Spleen (tissue), 11 donors: ENCODE results near the gene CALML4. TPM values are rescaled to one million over a fixed set of nuclear protein-coding genes. Genes with fewer than 3 reads are reported as not detected.

Experiments
- DNase-seq: peaks from one replicate; pipeline ENCODE4 v3.0.0-alpha.2; 2020
- H3K27ac ChIP-seq, 8 donors: fragments of 200-600 bp; sonication (generic) in 7 of 8; 1 replicate in 4 of 8; 2 replicates in 4 of 8; pipeline versions ENCODE4 v1.5.0 to v1.8.0; 2016 to 2021; ENCODE audit warnings: inconsistent platforms in 4 of 8, mild to moderate bottlenecking in 4 of 8, moderate library complexity in 1 of 8
- H3K27me3 ChIP-seq, 7 donors: fragments of 200-600 bp; sonication (generic) in 6 of 7; replicated peaks in 1 of 7; 1 replicate in 4 of 7; 2 replicates in 3 of 7; pipeline versions ENCODE4 v1.5.0 to v1.8.0; 2016 to 2021; ENCODE audit warnings: inconsistent platforms in 3 of 7, mild to moderate bottlenecking in 1 of 7
- H3K36me3 ChIP-seq, 6 donors: fragments of 200-600 bp; sonication (generic) in 5 of 6; 1 replicate in 4 of 6; 2 replicates in 2 of 6; pipeline versions ENCODE4 v1.5.0 to v1.8.0; 2016 to 2021; ENCODE audit warnings: inconsistent platforms in 2 of 6
- H3K4me1 ChIP-seq, 6 donors: fragments of 200-600 bp; sonication (generic) in 5 of 6; 1 replicate in 3 of 6; 2 replicates in 3 of 6; pipeline versions ENCODE4 v1.5.0 to v1.8.0; 2016 to 2021; ENCODE audit warnings: inconsistent platforms in 3 of 6
- H3K4me3 ChIP-seq, 8 donors: fragments of 200-600 bp; sonication (generic) in 7 of 8; 1 replicate in 4 of 8; 2 replicates in 4 of 8; pipeline versions ENCODE4 v1.5.0 to v1.8.0; 2016 to 2021; ENCODE audit warnings: inconsistent platforms in 4 of 8, mild to moderate bottlenecking in 4 of 8, moderate library complexity in 2 of 8
- H3K9me3 ChIP-seq, 8 donors: fragments of 200-600 bp; sonication (generic) in 7 of 8; 1 replicate in 4 of 8; 2 replicates in 4 of 8; pipeline versions ENCODE4 v1.5.0 to v1.8.0; 2016 to 2021; ENCODE audit warnings: inconsistent platforms in 4 of 8
- POLR2A ChIP-seq, 3 donors: fragments of 450-650 bp; IDR thresholded peaks; one replicate each; pipeline ENCODE4 v1.5.1; 2017; ENCODE audit warnings: antibody characterized with exemption in 3 of 3, mild to moderate bottlenecking in 1 of 3
- POLR2AphosphoS5 ChIP-seq, 3 donors: sonication (generic); formaldehyde crosslinking; IDR thresholded peaks; one replicate each; pipeline ENCODE4 v1.5.1; 2017; ENCODE audit warnings: antibody characterized with exemption in 3 of 3
- WGBS, 5 donors: extraction: QIAGEN DNeasy Blood & Tissue Kit in 3 of 5; methylation state at CpG; one replicate each; pipeline versions ENCODE4 v1.1.5 to v1.1.7; 2013 to 2018; 5-methylcytosine and 5-hydroxymethylcytosine counted together
- intact Hi-C: fragments of 100-400 bp; cut with DNase I; formaldehyde crosslinking; loops from one replicate; pipeline ENCODE4 v1.15.0; 2023; ENCODE audit warnings: low total_unique reads
- polyA plus RNA-seq, 3 donors: library from polyadenylated mRNA; stranded (reverse); fragments of 200-250 nt; gene quantifications; one replicate each; pipeline ENCODE4 v1.2.1, GENCODE V29; 2013
- total RNA-seq, 7 donors: library from RNA; depleted of rRNA in 3 of 7; stranded (reverse); fragments of >200 nt in 3 of 7; fragmentation: NEBNext Ultra II Directional in 4 of 7; extraction: Animal tissue kit (Norgen Biotek cat#: 25700) in 4 of 7; gene quantifications; one replicate each; pipeline versions ENCODE4 v1.1.0 to v1.2.1, GENCODE V29; 2016 to 2021
- TF ChIP-seq, protein P1 (sequence below), 11 experiments: fragments of 200-600 bp in 7 of 11; fragments of 450-650 bp in 4 of 11; sonication (generic) in 4 of 11; IDR thresholded peaks in 8 of 11; conservative IDR thresholded peaks in 3 of 11; 1 replicate in 7 of 11; 2 replicates in 4 of 11; pipeline versions ENCODE4 v1.4.0 to v1.8.0; 2016 to 2021; ENCODE audit warnings: antibody characterized with exemption in 11 of 11, inconsistent platforms in 4 of 11, mild to moderate bottlenecking in 1 of 11
- donor health status: healthy with polysubstance abuse.
- donor health status: DM: no; HTN: no; CAD: no; lungs with moderate emphysema.
- donor health status: DM: no; HTN: no; CAD: no.
- donor health status: Bipolar disorder and iron deficiency.
- donor health status: healthy.
- donor health status: DM: no; HTN: no; CAD: no.
- donor health status: DM: yes; HTN: yes; CAD: no.

Gene CALML4
- total and polyA plus RNA-seq, 10 donors = 7.8 to 15.9 (median 10.0) TPM

DNA sequence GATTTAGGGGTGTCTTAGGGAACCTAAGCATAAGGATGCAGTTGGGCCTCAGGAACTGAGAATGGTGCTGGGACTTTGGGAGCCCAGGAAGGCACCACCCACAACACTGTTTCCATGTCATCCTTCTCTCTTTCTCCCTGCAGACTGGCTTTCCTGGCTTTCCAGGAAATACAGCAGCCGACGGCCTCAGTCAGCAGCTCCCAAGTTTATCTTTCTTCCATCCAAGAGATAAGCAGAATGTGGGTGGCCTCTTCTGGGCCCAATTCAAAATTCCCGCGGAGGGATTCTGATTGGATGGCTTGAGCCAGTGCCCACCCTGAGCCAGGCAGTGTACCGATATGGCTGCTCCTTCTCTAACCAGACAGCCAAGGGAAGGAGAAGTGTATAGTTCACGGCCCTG lies 28.9 kb upstream of the CALML4 start:
- H3K36me3 ChIP-seq = no peaks in the 10 kb centered on the region
- H3K27me3 ChIP-seq = no peaks in the 10 kb centered on the region
- TF ChIP-seq, protein P1, sequence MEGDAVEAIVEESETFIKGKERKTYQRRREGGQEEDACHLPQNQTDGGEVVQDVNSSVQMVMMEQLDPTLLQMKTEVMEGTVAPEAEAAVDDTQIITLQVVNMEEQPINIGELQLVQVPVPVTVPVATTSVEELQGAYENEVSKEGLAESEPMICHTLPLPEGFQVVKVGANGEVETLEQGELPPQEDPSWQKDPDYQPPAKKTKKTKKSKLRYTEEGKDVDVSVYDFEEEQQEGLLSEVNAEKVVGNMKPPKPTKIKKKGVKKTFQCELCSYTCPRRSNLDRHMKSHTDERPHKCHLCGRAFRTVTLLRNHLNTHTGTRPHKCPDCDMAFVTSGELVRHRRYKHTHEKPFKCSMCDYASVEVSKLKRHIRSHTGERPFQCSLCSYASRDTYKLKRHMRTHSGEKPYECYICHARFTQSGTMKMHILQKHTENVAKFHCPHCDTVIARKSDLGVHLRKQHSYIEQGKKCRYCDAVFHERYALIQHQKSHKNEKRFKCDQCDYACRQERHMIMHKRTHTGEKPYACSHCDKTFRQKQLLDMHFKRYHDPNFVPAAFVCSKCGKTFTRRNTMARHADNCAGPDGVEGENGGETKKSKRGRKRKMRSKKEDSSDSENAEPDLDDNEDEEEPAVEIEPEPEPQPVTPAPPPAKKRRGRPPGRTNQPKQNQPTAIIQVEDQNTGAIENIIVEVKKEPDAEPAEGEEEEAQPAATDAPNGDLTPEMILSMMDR (IDR thresholded peaks at IDR 0.05 in 8 of 11, conservative IDR thresholded peaks at IDR 0.05 in 3 of 11) = no peak
- TF ChIP-seq POLR2AphosphoS5 (IDR thresholded peaks at IDR 0.05) (no peak), POLR2A (IDR thresholded peaks at IDR 0.05) (no peak)
- H3K4me3 ChIP-seq = no peak overlapping the region
- H3K27ac ChIP-seq = no peak overlapping the region
- WGBS, 5 donors = 75 to 89% (median 79%) methylated on average over 6 of the region's 6 CpGs
- peaks cover 5 to 35% (median 9%) of the 10 kb centered on the region in 6 donors for H3K4me1 ChIP-seq
- intact Hi-C loops = loop anchor here (10.0 kb wide), 1 partner anchor 59 kb away; no protein-coding TSS in a partner anchor
- no peaks in the 10 kb centered on the region for H3K9me3 ChIP-seq
- DNase-seq = no peak

DNA sequence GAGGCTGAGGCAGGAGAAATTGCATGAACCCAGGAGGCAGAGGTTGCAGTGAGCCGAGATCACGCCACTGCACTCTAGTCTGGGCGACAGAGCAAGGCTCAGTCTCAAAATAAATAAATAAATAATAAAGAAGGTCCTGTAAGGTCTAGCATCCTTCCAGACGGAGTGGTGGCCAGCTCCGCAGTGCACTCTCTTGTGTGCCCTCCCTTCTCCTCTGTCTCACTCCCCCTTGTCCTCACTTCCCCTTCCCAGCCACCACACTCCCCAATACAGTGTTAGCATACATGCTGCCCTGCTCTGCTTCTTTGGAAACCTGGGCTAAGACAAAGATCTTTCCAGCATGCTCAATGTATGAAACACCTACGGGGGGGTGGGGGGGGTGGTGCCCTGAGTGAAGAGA lies 27.8 kb upstream of the CALML4 start:
- Histone ChIP-seq H3K36me3 (no peaks in the 10 kb centered on the region), H3K4me1 (peaks cover 13 to 46% (median 20%) of the 10 kb centered on the region in 6 donors), H3K9me3 (no peaks in the 10 kb centered on the region), H3K4me3 (no peak overlapping the region), H3K27ac (peak overlapping the region in 1 of 8 donors; percentile 24), H3K27me3 (no peaks in the 10 kb centered on the region)
- TF ChIP-seq POLR2AphosphoS5 (IDR thresholded peaks at IDR 0.05) (no peak), POLR2A (IDR thresholded peaks at IDR 0.05) (no peak)
- TF ChIP-seq, protein P1 (IDR thresholded peaks at IDR 0.05 in 8 of 11, conservative IDR thresholded peaks at IDR 0.05 in 3 of 11) = no peak
- 44 to 74% (median 70%) methylated on average over 6 of the region's 6 CpGs for WGBS, 5 donors
- DNase-seq = peak; percentile 84
- intact Hi-C loops = loop anchor here (10.0 kb wide), 1 partner anchor 58 kb away; no protein-coding TSS in a partner anchor

DNA sequence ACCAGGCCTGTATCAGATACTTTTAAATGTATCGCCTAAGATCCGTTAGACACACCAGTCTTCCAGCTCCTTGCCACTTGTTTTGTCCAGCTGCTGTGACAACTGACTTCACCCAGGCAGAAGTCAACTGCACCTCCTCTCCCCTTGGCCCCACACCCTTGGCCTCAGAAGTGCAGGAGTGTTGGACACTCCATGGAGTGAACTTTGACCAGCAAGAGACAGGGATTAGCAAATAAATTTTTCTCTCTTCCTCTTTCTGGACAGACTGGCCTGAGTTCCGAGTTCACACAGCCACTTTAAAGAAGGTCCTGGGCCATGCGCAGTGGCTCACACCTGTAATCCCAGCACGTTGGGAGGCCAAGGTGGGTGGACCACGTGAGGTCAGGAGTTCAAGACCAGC lies 27.3 kb upstream of the CALML4 start:
- Histone ChIP-seq H3K4me3 (no peak overlapping the region), H3K9me3 (no peaks in the 10 kb centered on the region), H3K4me1 (peaks cover 13 to 51% (median 22%) of the 10 kb centered on the region in 6 donors), H3K27me3 (no peaks in the 10 kb centered on the region), H3K36me3 (no peaks in the 10 kb centered on the region), H3K27ac (peak overlapping the region in 1 of 8 donors; percentile 24)
- no peak for DNase-seq
- intact Hi-C loops = loop anchor here (10.0 kb wide), 1 partner anchor 58 kb away; no protein-coding TSS in a partner anchor
- WGBS, 5 donors = 77 to 90% (median 82%) methylated on average over 6 of the region's 6 CpGs
- TF ChIP-seq POLR2AphosphoS5 (IDR thresholded peaks at IDR 0.05) (no peak), POLR2A (IDR thresholded peaks at IDR 0.05) (no peak)
- TF ChIP-seq, protein P1 (IDR thresholded peaks at IDR 0.05 in 8 of 11, conservative IDR thresholded peaks at IDR 0.05 in 3 of 11) = no peak

DNA sequence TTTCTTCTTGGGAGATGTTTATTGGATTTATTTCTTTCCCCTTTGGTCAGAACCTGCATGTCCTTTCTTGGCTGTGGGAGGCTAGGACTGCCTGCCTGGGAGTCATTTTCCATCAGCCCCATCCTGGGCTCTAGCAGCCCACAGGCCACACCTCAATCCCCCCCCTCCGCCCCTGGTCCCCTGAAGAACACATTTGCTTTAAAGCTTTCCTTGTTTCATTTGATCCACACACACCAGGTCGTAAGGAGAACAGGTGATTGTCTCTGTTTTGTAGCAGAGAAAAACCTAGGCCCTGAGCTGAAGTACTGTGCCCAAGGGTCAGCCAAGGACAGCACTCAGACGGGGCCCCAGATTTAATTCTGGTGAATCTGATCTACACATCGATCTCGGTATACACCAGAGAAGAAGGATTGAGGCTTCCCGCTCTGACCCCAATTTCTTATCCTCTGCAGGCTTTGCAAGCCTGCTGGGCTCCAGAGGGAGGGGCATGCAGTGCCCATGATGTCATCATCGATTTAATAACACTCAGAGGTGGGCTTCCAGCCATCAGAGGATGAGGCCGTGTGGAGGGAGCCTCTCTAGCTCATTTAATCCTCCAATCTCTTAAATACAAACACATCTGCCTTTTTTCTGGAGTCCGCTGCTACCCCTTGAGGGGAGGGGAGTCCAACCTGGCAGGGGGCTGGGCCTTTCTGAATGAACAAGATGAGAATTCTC lies 26.1 kb upstream of the CALML4 start:
- no peaks in the 10 kb centered on the region for H3K36me3 ChIP-seq
- H3K27me3 ChIP-seq = no peaks in the 10 kb centered on the region
- no peak overlapping the region for H3K27ac ChIP-seq
- H3K4me3 ChIP-seq = peak overlapping the region in 1 of 8 donors; percentile 95
- TF ChIP-seq POLR2A (IDR thresholded peaks at IDR 0.05) = no peak
- TF ChIP-seq, protein P1 (IDR thresholded peaks at IDR 0.05 in 8 of 11, conservative IDR thresholded peaks at IDR 0.05 in 3 of 11) = no peak
- TF ChIP-seq POLR2AphosphoS5 (IDR thresholded peaks at IDR 0.05) = no peak
- peaks cover 13 to 60% (median 24%) of the 10 kb centered on the region in 6 donors for H3K4me1 ChIP-seq
- no peak for DNase-seq
- intact Hi-C loops = loop anchor here (10.0 kb wide), 1 partner anchor 56 kb away; no protein-coding TSS in a partner anchor
- WGBS, 5 donors = 89 to 96% (median 90%) methylated on average over 9 of the region's 9 CpGs
- H3K9me3 ChIP-seq = no peaks in the 10 kb centered on the region
